Activated CD4-positive, alpha-beta T cell treated with anti-CD3 and anti-CD28 coated beads, Interleukin-2, Interleukin-6, amounts not matched to agents 100 ng/mL and 50 ng/mL, durations not matched to agents 16 hours and 8 hours (primary cell): ENCODE results near the gene DUOX2.
"Not testable (repeated sequence)": the region's sequence is repeated elsewhere in the genome, so short reads cannot be mapped to it uniquely, and the experiment has no call there.

Source experiments
- DNase-seq: peaks from one replicate; pipeline ENCODE4 v3.0.0-alpha.2; 2020

DUOX2 gene

DNA sequence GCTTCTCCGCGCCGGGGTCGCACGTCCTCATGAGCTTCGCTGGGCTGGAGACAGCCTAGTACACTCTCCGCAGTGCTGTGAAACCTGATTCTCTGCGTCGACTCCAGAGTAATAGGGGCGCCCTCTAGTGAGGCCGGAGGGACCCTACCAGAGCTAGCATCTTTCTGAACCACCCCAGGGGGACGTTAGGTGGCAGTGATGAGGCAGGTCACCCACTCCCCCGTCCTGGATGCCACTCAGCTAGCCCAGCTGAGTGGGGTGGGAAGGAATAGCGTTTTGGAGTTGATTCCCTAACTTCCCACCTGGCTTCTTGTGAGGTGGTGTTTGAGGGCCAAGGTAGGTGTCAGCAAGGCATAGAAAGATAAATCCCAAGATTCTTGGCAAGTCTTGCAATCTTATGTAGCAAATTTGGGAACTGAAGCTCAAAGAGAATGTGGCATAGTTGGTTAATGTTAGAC lies 4.2 kb upstream of the DUOX2 start:
- DNase-seq: peak; percentile 92

DNA sequence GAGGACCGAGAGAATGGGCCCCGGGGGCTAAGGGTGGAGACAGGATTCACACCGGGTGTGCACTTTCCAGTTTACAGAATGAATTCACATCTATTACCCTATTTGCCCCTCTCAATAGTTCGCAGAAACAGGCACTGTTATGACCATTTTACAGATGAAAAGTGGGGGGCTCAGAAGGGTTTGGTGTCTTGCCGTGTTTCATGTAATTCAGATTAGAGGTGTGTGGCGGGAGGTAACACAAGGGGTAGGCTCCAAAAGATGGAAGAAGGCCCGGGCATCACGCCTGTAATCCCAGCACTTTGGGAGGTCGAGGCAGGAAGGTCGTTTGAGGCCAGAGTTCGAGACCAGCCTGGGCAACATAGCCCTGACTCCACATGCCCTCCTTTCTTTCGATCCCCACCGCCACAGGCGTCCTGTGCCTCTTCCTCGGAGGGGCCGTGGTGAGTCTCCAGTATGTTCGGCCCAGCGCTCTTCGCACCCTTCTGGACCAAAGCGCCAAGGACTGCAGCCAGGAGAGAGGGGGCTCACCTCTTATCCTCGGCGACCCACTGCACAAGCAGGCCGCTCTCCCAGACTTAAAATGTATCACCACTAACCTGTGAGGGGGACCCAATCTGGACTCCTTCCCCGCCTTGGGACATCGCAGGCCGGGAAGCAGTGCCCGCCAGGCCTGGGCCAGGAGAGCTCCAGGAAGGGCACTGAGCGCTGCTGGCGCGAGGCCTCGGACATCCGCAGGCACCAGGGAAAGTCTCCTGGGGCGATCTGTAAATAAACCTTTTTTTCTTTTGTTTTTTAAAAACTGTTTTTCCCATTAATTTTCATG lies 3.5 kb upstream of the DUOX2 start:
- no peak for DNase-seq

- DNase-seq: no peak
These were observed 2.7 kb upstream of the DUOX2 start for GRCh38 chr15:45116482-45117307.

DNA sequence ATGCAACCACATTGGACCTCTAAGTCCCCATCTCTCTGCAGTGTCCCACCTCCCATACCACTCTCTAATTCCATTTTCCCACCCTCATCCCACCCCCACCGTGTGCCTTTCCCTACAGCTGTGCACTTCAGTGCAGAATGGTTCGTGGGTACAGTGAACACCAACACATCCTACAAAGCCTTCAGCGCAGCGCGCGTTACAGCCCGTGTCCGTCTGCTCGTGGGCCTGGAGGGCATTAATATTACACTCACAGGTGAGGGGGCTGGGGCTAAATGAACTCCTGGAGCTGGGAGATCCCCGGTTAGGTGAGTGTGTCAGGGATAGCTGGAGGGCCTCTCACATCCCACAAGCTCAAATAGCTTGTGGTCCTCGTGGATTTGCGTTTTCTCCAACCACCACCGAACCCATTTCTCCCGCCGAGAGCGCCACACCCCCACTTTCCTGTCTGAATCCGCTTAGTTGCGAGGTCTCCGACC lies 2.1 kb upstream of the DUOX2 start:
- no peak for DNase-seq

- no peak for DNase-seq
These were observed 1.4 kb upstream of the DUOX2 start for GRCh38 chr15:45115312-45115820.

- no peak for DNase-seq
These were observed 746 bp upstream of the DUOX2 start for GRCh38 chr15:45114751-45115085.

DNA sequence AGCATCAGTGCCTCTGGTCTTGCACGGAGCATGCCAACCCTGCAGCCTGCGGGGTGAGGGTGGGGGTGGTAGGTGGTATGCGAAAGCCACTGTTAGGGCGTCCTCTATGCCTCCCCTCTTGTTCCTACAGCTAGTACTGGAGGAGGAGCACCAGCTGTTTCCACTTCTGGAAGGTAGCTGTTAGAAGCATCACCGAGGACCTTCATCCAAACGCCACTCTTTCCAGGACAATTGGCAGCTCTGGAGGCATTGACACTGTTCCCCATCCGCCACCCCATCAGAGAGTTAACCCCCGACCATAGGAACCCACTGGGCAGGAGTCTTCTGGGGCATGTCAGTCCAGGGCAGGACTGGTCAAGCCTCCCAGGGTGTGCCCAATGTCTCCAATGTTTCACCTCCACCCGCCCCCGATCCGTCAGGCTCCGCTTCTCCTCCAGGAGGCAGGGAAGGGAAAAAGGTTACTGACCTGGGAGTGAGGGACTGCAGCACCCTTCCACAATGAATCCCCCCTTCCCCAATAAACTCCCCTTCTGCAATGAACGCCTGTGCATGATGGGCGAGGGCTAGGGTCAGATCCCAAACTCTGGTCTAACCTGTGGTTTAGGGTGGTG lies 487 bp downstream of the DUOX2 start:
- no peak for DNase-seq

DNA sequence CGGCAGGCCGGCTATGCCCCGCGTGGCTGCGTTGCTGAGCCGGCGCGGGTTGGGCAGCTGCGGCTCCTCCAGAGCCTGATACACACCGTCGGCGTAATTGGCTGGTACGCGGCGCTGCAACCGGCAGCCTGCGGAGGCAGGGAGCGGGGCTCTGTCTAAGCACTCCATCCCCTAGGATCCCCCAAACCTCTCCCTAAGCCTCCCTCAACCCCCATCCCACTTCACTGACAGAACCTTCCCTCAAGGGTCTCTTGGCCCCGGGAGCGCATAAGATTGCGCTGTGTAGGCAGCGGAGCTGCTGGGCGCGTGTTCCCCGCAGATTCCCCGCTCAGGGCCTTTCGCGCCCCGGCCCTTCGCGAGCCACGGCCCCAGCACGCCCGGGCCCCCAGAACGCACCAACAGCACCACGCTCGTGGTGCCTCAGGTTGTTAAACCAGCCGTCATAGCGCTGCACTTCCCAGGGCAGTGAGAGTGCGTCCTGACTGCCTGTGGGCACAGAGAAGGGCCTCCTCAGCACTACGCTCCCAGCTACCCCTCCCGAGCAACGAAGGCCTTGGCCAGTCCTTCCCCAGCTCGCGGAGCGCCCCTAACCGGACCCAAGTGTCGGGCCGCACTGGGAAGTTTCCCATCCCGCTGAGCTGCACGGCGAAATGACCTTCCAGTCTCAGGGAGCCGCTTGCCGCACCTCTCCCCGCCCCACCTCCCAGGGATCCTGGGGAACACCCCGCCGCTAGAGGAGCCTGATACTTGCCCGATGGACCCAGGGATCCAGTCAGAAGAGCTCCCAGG lies 1.2 kb downstream of the DUOX2 start:
- DNase-seq: no peak

DNA sequence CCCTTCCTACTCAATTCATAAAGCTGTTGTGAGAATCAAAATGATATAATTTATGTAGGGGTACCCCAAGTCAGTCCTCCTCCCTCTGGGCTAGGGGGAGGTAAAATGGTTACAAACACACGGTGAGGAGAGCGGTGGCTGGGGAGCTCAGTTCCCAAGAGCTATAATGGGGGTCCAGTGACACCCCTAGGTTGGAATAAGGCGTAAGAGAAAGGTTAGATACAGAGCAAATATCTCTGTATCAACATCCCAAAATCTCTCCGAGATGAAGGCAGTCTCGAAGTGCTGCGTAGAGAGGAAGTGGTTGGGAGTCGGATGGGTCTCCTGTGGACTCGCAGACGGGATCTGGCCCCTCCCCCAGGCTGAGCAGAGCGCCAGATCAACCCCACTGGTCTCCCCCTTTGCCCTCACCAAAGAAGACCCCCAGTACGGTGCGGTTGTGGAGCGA lies 1.8 kb downstream of the DUOX2 start:
- no peak for DNase-seq

DNA sequence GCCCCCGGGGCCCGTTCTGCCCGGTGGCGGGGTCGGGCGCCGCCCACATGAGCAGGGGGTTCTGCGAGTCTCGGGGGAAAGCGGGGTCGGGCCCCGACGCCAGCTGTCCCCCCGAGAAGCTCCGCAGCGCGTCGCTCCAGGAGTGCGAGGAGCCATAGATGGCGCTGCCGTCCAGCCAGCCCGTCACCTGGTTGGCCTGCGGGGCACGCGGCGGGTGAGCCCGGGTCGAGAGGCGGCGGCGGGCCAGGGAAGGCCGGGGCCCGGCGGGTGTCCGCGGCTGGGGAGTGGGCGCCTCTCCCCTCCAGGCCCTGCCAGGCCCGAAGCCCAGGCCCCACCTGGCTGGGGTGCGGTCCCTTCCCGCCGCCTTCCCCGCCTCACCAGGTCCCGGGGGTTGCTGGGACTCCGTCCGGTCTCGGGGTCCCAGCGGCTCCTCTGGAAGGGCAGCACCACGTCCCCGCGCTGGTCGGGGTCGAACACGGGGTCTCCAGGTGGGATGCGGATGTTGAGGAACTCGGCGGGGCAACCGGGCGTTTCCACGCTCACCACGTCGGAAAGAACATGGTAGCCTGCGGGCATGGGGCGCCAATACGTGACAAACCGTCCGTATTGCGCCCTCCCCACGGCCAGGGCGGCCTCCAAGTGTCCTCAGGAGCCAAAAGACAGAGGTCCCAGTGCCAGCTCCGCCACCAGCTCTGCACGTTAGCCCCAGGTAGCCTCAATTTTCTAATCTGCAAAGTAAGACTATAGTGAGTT lies 2.4 kb downstream of the DUOX2 start:
- no peak for DNase-seq

DNA sequence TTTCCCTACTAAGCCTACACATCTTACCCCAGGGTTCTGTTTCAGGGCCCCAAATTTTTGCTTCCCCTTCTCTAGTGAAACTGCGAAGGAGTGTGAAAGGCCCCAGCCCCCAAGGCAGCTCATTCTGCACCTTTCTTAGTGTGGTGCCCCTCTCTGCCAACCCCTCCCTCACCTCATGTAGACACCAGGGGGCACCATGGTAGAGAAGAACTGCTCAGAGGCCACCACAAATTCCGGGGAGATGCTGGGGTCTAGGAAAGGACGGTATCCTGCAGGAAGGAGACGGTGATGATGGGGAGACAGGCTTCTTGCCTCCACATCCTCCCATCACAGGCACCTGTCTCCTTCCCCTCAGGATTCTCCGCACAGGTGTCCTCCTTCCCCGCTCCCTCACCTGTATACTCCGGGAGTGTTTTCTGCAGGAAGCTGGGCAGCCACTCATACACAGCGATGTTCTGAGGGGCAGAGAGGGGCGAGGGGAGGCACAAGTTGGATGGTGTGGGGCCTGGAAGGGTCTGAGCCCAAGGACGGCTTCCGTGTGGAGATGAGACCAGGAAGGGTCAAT lies 3.6 kb downstream of the DUOX2 start:
- no peak for DNase-seq

DNA sequence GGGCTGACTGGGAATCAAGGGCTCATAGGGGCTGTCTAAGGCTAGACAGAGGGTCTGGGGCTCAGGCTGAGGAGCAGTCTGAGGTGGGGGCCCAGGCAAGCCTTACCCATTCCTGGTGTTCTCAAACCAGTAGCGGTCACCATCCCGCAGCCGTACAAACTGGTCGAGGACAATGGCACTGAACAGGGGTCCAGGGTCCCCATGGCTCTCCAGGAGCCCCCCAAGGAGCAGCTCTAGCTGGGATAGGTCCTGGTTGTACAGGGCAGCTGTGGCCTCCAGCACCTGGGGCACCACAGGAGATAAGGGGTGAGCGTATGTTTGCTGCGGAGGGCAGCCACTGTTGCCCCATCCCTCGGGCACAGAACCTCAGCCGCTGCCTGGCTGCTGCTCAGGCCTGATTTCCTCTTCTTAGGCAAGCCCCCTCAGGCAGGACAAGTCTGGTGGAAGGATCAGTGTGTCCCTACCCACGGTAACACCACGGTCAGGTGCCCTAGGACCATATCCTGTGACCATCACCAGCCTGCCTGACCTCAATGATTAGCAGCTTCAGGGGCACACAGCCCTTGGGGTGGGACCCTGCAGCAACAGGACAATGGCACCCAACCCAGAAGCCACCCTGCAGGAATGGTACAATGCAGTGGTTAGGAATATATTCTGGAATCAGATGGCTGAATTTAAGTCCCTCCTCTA lies 5.9 kb downstream of the DUOX2 start:
- DNase-seq: no peak

GRCh38 chr15:45106002-45106790 lies 7.8 kb downstream of the DUOX2 start:
- no peak for DNase-seq

DNA sequence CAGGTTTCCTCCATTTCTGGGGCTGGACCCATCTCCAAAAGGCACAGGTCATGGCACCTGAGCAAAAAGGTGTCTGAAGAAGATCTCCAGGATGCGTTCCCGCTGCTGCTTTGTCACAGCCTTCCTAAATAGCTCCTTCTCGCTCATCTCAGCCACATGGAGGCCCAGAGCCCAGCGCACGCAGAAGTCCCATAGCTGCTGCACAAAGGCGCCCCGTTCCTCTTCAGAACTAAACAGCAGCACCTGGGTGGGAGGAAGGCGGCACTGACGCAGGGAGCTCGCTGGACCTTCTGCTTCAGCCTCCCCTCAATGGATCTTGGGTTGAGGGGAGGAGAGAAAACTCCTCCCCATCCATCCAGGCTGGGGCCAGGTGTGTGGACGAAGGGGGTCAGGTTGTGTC lies 8.4 kb downstream of the DUOX2 start:
- no peak for DNase-seq

DNA sequence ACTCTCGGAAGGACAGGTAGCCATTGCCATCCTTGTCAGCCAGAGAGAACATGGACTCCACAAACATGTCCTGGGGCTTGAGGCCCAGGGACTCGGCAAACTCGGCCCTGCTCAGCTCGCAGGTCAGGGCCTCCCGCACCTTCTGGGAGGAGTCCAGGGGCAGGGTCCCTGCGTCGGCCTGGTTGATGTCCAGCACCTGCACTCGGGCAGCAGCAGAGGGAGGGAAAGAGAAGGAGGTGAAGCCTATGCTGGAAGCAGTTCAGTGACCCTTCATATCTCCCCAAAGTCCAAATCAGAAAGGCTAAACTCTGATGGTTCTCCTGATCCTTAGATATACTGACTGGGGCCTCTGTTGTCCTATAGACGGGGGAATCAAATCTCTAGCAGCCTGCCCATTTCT lies 9.8 kb downstream of the DUOX2 start:
- not testable (repeated sequence) for DNase-seq

- DNase-seq: no peak
These were observed 11.7 kb downstream of the DUOX2 start for GRCh38 chr15:45102226-45102625.

DNA sequence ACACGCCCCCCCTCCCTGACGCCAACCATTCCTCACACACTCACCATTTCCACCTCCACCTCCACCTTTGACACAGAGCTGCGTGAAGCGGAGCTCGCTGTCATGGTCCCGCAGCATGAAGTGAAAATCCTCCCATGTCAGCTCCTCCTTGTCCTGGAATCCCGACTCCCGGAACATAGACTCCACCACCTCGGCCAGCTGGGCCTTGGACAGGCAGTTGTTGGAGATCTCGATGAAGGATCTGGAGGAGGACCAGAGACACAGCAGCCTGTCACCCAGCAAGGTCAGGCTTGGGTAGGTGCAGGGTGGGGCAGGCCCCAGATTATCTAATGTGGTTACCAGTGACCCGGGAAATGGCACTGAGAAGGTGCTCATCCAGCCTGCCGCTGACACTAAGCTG lies 12.2 kb downstream of the DUOX2 start:
- no peak for DNase-seq

- no peak for DNase-seq
These were observed 12.9 kb downstream of the DUOX2 start for GRCh38 chr15:45100884-45101625.

GRCh38 chr15:45099549-45100165 lies 14.3 kb downstream of the DUOX2 start:
- DNase-seq: no peak
